Measurements from ENCODE around the gene MAMDC4.
"Not testable (repeated sequence)": the region's sequence is repeated elsewhere in the genome, so short reads cannot be mapped to it uniquely, and the experiment has no call there.

MAMDC4 gene

DNA sequence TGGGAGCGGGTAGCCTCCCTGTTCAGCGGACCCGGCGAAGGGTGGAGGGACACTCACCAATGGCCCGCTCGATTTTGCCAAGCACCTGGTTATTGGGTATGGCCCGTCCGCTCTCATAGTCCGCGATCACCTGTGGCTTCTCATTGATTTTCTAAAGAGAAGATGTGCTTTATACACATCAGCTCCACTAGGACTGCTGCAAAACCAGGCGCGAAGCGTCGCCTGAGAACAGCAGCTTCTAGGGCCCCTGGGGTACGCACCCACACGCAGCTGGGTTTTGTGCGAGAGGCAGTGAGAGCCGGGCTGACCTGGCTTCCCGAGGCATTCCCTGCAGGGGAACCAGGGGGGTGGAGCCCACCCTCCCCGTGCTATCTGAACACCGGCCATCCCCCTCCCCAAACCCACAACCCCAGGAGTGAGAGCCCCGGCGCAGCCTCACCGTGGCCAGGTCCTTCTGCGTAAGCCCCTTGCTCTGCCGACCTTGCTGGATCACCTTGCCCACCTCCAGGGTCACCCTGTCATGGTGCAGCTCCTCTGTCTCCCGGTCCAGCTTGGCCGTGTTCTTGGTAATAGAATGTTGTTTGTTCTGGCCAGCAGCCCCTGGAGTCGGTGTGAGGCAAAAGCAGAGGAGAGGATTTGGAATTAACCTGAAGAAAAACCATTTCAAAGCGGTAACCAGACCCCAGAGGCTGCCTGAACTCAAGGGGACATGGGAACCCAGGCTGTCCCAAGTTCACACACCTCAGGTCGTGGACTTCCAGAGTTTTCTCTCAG lies 10.9 kb downstream of the MAMDC4 start:
- no peak for DNase-seq

GRCh38 chr9:136863623-136864273 lies 11.6 kb downstream of the MAMDC4 start:
- no peak for DNase-seq

GRCh38 chr9:136865041-136865767 lies 13.1 kb downstream of the MAMDC4 start:
- DNase-seq, result no peak

DNA sequence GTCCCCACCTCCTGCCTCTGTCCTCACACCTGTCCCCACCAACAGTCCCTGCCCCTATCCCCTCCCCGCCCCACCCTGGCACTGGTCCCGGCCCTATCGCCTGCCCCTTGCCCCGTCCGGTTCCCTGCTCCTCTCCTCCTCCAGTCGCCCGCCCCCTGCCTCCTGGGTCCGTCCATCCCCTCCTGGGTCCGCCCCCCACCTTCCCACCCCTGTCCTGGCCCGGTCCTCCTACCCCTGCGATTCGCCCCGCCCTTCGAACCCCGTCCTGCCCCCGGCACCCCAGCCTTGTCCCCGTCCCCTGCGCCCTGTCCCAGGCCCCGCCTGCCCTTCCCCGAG lies 13.6 kb downstream of the MAMDC4 start:
- no peak for DNase-seq

GRCh38 chr9:136866898-136867421 lies 14.8 kb downstream of the MAMDC4 start:
- not testable (repeated sequence) for DNase-seq

GRCh38 chr9:136867480-136867879 lies 15.3 kb downstream of the MAMDC4 start:
- DNase-seq, result no peak

- no peak for DNase-seq
These were observed 15.8 kb downstream of the MAMDC4 start for GRCh38 chr9:136867917-136868316.

GRCh38 chr9:136868644-136869043 lies 16.5 kb downstream of the MAMDC4 start:
- no peak for DNase-seq

DNA sequence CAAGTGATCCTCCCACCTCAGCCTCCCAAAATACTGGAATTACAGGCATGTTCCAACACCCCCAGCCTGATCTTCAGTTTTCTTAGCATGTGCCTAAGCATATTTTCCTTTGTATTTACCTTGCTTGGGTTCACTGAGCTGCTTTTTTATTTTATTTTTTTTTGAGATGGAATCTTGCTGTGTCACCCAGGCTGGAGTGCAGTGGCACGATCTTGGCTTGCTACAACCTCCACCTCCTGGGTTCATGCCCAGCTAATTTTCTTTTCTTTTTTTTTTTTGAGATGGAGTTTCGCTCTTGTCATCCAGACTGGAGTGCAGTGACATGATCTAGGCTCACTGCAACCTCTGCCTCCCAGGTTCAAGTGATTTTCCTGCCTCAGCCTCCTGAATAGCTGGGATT lies 17.5 kb downstream of the MAMDC4 start:
- DNase-seq, result not testable (repeated sequence)

GRCh38 chr9:136875155-136875554 lies 23.0 kb downstream of the MAMDC4 start:
- no peak for DNase-seq

GRCh38 chr9:136876476-136876875 lies 24.3 kb downstream of the MAMDC4 start:
- no peak for DNase-seq

DNA sequence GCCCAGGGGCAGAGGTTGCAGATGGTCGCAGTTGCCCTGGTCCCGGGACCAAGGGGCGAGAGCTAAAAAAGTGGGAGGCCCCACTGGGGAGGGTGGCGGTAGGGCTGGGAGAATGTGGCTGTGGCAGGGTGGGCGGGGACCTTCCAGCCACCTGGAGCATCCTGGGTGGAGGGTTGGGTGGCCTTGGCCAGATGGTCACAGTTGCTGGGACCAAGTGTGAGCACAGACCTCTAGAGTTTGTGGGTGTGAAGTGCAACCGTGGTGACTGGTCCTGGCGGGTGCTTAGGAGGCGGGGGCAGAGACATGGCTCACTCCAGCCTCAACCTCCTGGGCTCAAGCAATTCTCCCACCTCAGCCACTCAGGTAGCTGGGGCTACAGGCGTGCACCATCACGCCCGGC lies 28.5 kb downstream of the MAMDC4 start:
- no peak for DNase-seq

- DNase-seq, result peak in 1 of 2 donors; percentile 42
These were observed 29.6 kb downstream of the MAMDC4 start for GRCh38 chr9:136881691-136882108.

- peak; percentile 85 to 91 for DNase-seq
These were observed 30.2 kb downstream of the MAMDC4 start for GRCh38 chr9:136882109-136882946.

DNA sequence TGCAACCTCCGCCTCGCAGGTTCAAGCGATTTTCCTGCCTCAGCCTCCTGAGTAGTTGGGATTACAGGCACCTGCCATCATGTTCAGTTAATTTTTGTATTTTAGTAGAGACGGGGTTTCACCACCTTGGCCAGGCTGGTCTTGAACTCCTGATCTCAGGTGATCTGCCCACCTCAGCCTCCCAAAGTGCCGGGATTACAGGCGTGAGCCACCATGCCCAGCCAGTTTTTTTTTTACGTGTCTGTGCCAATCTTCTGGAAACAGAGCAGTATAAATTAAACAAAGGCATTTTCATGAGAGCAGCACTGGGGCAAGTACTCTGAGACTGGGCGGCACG lies 30.8 kb downstream of the MAMDC4 start:
- DNase-seq, result not testable (repeated sequence)

DNA sequence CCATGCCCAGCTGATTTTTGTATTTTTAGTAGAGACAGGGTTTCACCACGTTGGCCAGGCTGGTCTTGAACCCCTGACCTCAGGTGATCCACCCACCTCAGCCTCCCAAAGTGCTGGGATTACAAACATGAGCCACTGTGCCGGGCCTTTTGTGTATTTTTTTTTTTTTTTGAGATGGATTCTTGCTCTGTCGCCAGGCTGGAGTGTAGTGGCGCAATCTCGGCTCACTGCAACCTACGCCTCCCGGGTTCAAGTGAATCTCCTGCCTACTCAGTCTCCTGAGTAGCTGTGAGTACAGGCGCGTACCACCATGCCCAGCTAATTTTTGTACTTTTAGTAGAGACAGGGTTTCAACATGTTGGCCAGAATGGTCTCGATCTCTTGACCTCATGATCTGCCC lies 31.5 kb downstream of the MAMDC4 start:
- DNase-seq, result not testable (repeated sequence)

DNA sequence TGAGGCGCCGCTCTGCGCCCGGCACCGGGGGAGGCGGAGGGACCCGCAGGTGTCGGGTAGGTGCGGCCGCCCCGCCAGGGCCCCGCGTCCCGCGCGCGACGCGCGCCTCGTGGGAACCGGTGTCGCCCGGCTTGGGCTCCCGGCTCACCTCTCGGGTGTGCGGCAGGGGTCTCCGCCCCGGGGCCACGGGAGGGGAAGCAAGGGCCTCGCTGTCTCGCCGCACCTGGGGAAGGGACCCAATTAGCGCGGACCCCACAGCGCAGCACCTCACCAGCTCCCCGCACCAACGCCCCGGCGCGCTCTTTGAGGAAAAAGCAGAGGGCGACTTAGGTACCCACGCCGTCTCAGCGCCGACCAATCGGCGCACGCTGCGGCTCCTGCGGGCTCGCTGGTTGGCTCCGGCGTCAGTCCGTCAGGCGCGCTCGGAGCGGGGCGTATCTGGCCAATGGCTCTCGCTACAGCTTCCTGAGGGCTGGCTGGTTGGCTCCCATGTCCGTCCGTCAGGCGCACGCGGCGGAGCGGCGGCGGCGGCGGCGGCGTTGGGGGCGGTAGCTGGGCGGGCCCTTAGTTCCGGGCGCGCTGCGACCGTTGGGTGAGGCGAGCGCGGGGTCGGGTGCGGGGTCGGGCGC lies 33.9 kb downstream of the MAMDC4 start, which contains the start of gene TRAF2:
TSS of gene TRAF2 (plus strand) at position 567 of the 629 bp plus-strand sequence. CDS start 12,225 bp downstream, outside the sequence.
- peak; percentile 98 for DNase-seq

DNA sequence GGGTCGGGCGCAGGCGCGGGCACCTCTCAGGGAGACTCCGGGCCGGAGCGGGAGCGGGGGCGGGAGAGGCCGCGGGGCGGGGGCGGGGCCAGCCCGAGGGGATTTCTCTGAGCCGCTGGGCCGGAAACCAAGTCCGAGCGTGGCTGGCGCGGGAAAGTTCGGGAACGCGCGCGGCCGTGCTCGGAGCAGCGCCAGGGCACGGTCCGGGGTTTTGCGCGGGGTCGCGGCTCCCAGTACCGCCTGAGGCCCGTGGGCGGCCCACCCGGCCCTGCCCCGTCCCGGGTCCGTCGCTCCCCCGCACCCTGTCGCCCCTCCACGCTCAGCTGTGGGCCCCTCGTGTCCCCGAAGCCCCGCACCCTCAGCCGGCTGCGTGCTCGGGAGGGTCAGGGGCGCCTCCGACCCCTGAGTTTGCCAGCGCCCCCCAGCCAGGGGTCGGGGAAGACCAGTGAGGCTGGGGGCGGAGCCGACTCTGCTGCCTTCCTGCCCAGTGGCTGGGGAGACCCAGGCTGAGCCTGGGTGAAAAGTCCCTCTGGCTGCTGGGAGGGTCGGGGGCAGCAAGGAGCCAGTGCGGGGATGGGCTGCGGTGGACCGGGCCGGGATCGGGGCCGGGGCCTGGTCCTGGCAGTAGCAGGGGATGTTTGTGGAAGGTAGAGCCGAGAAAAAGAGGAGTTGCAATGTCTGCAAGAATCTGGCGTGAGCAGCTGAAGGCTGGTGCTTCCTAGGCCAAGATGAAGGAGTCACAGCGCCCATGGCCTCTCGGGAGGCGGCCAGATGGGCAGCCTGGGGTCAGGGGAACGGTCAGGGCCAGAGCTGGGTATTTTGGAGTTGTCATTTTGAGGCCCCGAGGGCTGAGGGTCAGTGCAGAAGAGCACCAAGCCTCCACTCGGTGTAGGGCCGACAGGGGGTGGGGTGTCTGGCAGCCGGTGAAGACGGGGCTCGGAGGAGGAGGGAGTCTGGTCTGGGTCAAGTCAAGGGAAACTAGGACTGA lies 34.8 kb downstream of the MAMDC4 start:
- DNase-seq, result no peak

- no peak for DNase-seq
These were observed 36.3 kb downstream of the MAMDC4 start for GRCh38 chr9:136888454-136888853.

- DNase-seq, result no peak
These were observed 37.7 kb downstream of the MAMDC4 start for GRCh38 chr9:136889858-136890257.

DNA sequence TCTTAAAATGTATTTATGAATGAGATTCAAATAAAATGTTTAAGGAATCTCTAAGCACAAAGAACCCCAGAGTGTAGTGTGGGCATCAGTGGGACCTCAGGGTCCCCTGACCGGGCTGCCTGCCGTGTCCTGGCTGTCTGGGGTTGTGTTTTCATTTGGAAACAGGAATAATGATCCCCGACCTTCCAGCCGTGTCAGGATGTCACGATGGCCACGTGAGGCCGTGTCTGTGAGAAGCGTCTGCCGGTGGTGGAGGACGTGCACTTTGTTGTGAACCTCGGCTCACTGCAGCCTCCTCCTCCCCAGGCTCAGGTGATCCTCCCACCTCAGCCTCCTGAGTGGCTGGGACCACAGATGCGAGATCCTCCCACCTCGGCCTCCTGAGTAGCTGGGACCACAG lies 38.5 kb downstream of the MAMDC4 start:
- no peak for DNase-seq
